Endothelial cell of umbilical vein (primary cell): ENCODE measurements around the gene TOM1L1. TPM values are rescaled to one million over a fixed set of nuclear protein-coding genes. Genes with fewer than 3 reads are reported as not detected.

ENCODE experiments used
- BruUV-seq: library from RNA; stranded (reverse); fragments of 400-500 nt; replicated peaks from 2 replicates; lab custom pipeline; 2021; lab: Mats Ljungman, UMichigan
- CTCF ChIA-PET: fragments of 300-600, 350-600 bp; sonication (Branson Sonifier 250); formaldehyde crosslinking; loops from one replicate; lab custom pipeline; 2021; ENCODE audit warnings: antibody characterized with exemption, inconsistent platforms; lab: Charles Lee
- POLR2A ChIA-PET: fragments of 300-600, 350-600 bp; sonication (Branson Sonifier 250); formaldehyde crosslinking; loops from one replicate; lab custom pipeline; 2021; ENCODE audit warnings: antibody characterized with exemption, inconsistent platforms; lab: Charles Lee
- DNase-seq: peaks from one replicate; pipeline ENCODE4 v3.0.0-alpha.2; 2011; ENCODE audit warnings: low read depth, low spot score
- FAIRE-seq: peaks from 2 replicates; lab custom pipeline; 2011; peaks lifted over from hg19 to GRCh38; lab: Jason Lieb, UNC
- H2AFZ ChIP-seq: 2 replicates; pipeline ENCODE4 v1.6.0; 2012; ENCODE audit warnings: low read depth, low read length, control low read depth, inconsistent platforms
- H3K27ac ChIP-seq: 2 replicates; pipeline ENCODE4 v1.5.1; 2011; ENCODE audit warnings: low read depth, mild to moderate bottlenecking, control low read depth, low read length, moderate library complexity; ENCODE audit not compliant: insufficient read depth
- H3K27me3 ChIP-seq, 2 experiments: 2 replicates each; pipeline versions ENCODE4 v1.6.0 to v1.6.1; 2011; ENCODE audit warnings: low read length in 2 of 2, mixed read lengths in 1 of 2; ENCODE audit not compliant: control insufficient read depth in 2 of 2, insufficient read depth in 2 of 2
- H3K36me3 ChIP-seq, 2 experiments: 2 replicates in 1 of 2; 3 replicates in 1 of 2; pipeline ENCODE4 v1.5.1; 2011; ENCODE audit warnings: low read length in 2 of 2, mild to moderate bottlenecking in 1 of 2, moderate library complexity in 1 of 2; ENCODE audit not compliant: control insufficient read depth in 2 of 2, insufficient read depth in 2 of 2; ENCODE audit errors: extremely low read depth in 1 of 2
- H3K4me1 ChIP-seq: 3 replicates; pipeline ENCODE4 v1.5.1; 2011; ENCODE audit warnings: mild to moderate bottlenecking, low read length; ENCODE audit not compliant: control insufficient read depth, insufficient read depth; ENCODE audit errors: extremely low read depth
- H3K4me2 ChIP-seq: 2 replicates; pipeline ENCODE4 v1.6.1; 2011; ENCODE audit warnings: low read length, control low read depth, mixed read lengths; ENCODE audit not compliant: insufficient read depth
- H3K4me3 ChIP-seq, 3 experiments: fragments of 200-600 bp in 1 of 3; sonication (generic), shearing (Covaris generic) in 1 of 3; replicated peaks in 1 of 3; 2 replicates each; pipeline ENCODE4 v1.5.1; 2011 to 2016; ENCODE audit warnings: control low read depth in 3 of 3, low read length in 3 of 3, mild to moderate bottlenecking in 2 of 3, inconsistent platforms in 1 of 3, low read depth in 1 of 3, moderate library complexity in 1 of 3; ENCODE audit not compliant: insufficient read depth in 1 of 3
- H3K79me2 ChIP-seq: 2 replicates; pipeline ENCODE4 v1.6.0; 2012; ENCODE audit warnings: low read length, inconsistent platforms; ENCODE audit not compliant: control insufficient read depth, insufficient read depth
- H3K9ac ChIP-seq: replicated peaks from 2 replicates; pipeline ENCODE3; 2011; ENCODE audit warnings: low read length, control low read depth; ENCODE audit not compliant: insufficient read depth; ENCODE audit errors: extremely low read depth
- H3K9me1 ChIP-seq: replicated peaks from 3 replicates; pipeline ENCODE4 v1.6.0; 2011; ENCODE audit warnings: mild to moderate bottlenecking, low read length; ENCODE audit not compliant: control insufficient read depth, insufficient read depth; ENCODE audit errors: extremely low read depth
- H3K9me3 ChIP-seq: replicated peaks from 2 replicates; pipeline ENCODE4 v1.5.1; 2012; ENCODE audit warnings: low read length, inconsistent platforms; ENCODE audit not compliant: control insufficient read depth, insufficient read depth
- H4K20me1 ChIP-seq: replicated peaks from 2 replicates; pipeline ENCODE3; 2011; ENCODE audit warnings: mild to moderate bottlenecking, low read length; ENCODE audit not compliant: control insufficient read depth, insufficient read depth; ENCODE audit errors: extremely low read depth
- CTCF ChIP-seq, 2 donors: IDR thresholded peaks; 1 replicate in 1 of 2; 2 replicates in 1 of 2; pipeline ENCODE4 v1.5.1; 2011; ENCODE audit warnings: low read length in 2 of 2, mild to moderate bottlenecking in 2 of 2, moderate library complexity in 2 of 2, control low read depth in 1 of 2, inconsistent platforms in 1 of 2, low read depth in 1 of 2; ENCODE audit not compliant: insufficient read depth in 1 of 2; ENCODE audit errors: extremely low read depth in 1 of 2
- FOS ChIP-seq: IDR thresholded peaks from 2 replicates; pipeline ENCODE4 v1.6.1; 2011; ENCODE audit warnings: mild to moderate bottlenecking, low read length, moderate library complexity, borderline replicate concordance; ENCODE audit not compliant: insufficient read depth
- GATA2 ChIP-seq: IDR thresholded peaks from 2 replicates; pipeline ENCODE4 v1.7.0; 2011; ENCODE audit warnings: low read depth, mild to moderate bottlenecking, moderate library complexity, mixed read lengths, low read length; ENCODE audit not compliant: insufficient read length, insufficient read depth
- JUN ChIP-seq: IDR thresholded peaks from 2 replicates; pipeline ENCODE4 v1.6.1; 2011; ENCODE audit warnings: borderline replicate concordance, low read depth; ENCODE audit not compliant: insufficient read length, insufficient read depth
- MYC ChIP-seq: IDR thresholded peaks from one replicate; pipeline ENCODE4 v1.6.1; 2011; ENCODE audit warnings: mild to moderate bottlenecking, low read depth, low read length
- POLR2A ChIP-seq: IDR thresholded peaks from 2 replicates; pipeline ENCODE4 v1.6.1; 2012; ENCODE audit warnings: low read depth, mild to moderate bottlenecking, control low read depth, low read length
- POLR2AphosphoS5 ChIP-seq: IDR thresholded peaks from 2 replicates; pipeline ENCODE4 v1.6.1; 2012; ENCODE audit warnings: low read depth, mild to moderate bottlenecking, control low read depth, low read length, moderate library complexity; ENCODE audit not compliant: insufficient read depth
- dilution Hi-C: fragments of 300-500 bp; cut with MboI; formaldehyde crosslinking; loops from one replicate; pipeline ENCODE4 v1.15.0; 2019; ENCODE audit warnings: low sequenced_read_pairs; ENCODE audit not compliant: extremely low pct_ligation_motif_present
- intact Hi-C: fragments of 100-400 bp; cut with micrococcal nuclease; formaldehyde crosslinking; loops from one replicate; pipeline ENCODE4 v1.10.0; 2022
- polyA plus RNA-seq, 4 experiments: library from polyadenylated mRNA; depleted of rRNA in 3 of 4; stranded (reverse) in 3 of 4; unstranded in 1 of 4; fragments of >200 nt; gene quantifications; 2 replicates each; pipeline versions ENCODE4 v1.2.1 to v1.2.3, GENCODE V29; 2011 to 2012; ENCODE audit warnings: missing spikeins in 1 of 4
- total RNA-seq: library from RNA; stranded (reverse); gene quantifications from 2 replicates; pipeline ENCODE4 v1.2.3, GENCODE V29; 2021

The TOM1L1 gene
- total and polyA plus RNA-seq, 2 donors (not counting 3 experiments of a cell fraction or from before 2014, with no cell fraction given): 0.44 to 0.60 TPM

GRCh38 chr17:54979657-54980056 lies 79.0 kb downstream of the TOM1L1 start:
- FAIRE-seq (no peak), DNase-seq (no peak)
- Histone ChIP-seq H2AFZ (no peak overlapping the region), H3K79me2 (no peaks in the 10 kb centered on the region), H3K36me3 (no peaks in the 10 kb centered on the region), H4K20me1 (no peaks in the 10 kb centered on the region), H3K27ac (no peak overlapping the region), H3K9me1 (no peaks in the 10 kb centered on the region), H3K4me2 (no peak overlapping the region), H3K9ac (no peak overlapping the region), H3K9me3 (no peaks in the 10 kb centered on the region), H3K4me1 (no peaks in the 10 kb centered on the region), H3K27me3 (no peaks in the 10 kb centered on the region), H3K4me3 (no peak overlapping the region)
- no TSS peak for BruUV-seq
- intact Hi-C loops: no loop called here
- ChIA-PET POLR2A (no interaction called here), CTCF (interaction anchor here (0.8 to 1.0 kb wide), 2 partner anchors 11 to 13 kb away, joined by 3 to 4 read pairs; no protein-coding TSS in a partner anchor)
- no peak for TF ChIP-seq POLR2A
- TF ChIP-seq POLR2AphosphoS5: no peak
- no peak for TF ChIP-seq JUN
- no peak for TF ChIP-seq CTCF (IDR thresholded peaks at IDR 0.05; ENCODE audit: extremely low read depth in 1 of 2, insufficient read depth in 1 of 2, low read depth in 1 of 2, low read length in 2 of 2)
- TF ChIP-seq MYC: no peak
- dilution Hi-C loops: no loop called here

- no peak for FAIRE-seq
- no peak overlapping the region for H3K4me2 ChIP-seq
- H2AFZ ChIP-seq: no peak overlapping the region
- H3K9ac ChIP-seq: no peak overlapping the region
- no peaks in the 10 kb centered on the region for H4K20me1 ChIP-seq
- dilution Hi-C loops (no loop called here), intact Hi-C loops (no loop called here)
- H3K36me3 ChIP-seq: no peaks in the 10 kb centered on the region
- no peak overlapping the region for H3K27ac ChIP-seq
- ChIA-PET POLR2A (no interaction called here), CTCF (interaction anchor here (0.6 kb wide), 1 partner anchor 369 kb away, joined by 3 read pairs; no protein-coding TSS in a partner anchor)
- no peak for DNase-seq
- no peaks in the 10 kb centered on the region for H3K9me1 ChIP-seq
- H3K27me3 ChIP-seq: no peaks in the 10 kb centered on the region
- no peaks in the 10 kb centered on the region for H3K9me3 ChIP-seq
- H3K4me3 ChIP-seq: no peak overlapping the region
- BruUV-seq: no TSS peak
- peaks cover 3% of the 10 kb centered on the region for H3K4me1 ChIP-seq
- TF ChIP-seq GATA2 (no peak), JUN (no peak), FOS (no peak)
- no peaks in the 10 kb centered on the region for H3K79me2 ChIP-seq
These were observed 79.7 kb downstream of the TOM1L1 start for GRCh38 chr17:54980375-54980774.
